GM19240 (cell line): ENCODE data around the gene DSG3.

Source experiments
- DNase-seq: peaks from one replicate; pipeline ENCODE4 v3.0.0; 2011; ENCODE audit warnings: low spot score; ENCODE audit not compliant: insufficient read length

The DSG3 gene, protein sequence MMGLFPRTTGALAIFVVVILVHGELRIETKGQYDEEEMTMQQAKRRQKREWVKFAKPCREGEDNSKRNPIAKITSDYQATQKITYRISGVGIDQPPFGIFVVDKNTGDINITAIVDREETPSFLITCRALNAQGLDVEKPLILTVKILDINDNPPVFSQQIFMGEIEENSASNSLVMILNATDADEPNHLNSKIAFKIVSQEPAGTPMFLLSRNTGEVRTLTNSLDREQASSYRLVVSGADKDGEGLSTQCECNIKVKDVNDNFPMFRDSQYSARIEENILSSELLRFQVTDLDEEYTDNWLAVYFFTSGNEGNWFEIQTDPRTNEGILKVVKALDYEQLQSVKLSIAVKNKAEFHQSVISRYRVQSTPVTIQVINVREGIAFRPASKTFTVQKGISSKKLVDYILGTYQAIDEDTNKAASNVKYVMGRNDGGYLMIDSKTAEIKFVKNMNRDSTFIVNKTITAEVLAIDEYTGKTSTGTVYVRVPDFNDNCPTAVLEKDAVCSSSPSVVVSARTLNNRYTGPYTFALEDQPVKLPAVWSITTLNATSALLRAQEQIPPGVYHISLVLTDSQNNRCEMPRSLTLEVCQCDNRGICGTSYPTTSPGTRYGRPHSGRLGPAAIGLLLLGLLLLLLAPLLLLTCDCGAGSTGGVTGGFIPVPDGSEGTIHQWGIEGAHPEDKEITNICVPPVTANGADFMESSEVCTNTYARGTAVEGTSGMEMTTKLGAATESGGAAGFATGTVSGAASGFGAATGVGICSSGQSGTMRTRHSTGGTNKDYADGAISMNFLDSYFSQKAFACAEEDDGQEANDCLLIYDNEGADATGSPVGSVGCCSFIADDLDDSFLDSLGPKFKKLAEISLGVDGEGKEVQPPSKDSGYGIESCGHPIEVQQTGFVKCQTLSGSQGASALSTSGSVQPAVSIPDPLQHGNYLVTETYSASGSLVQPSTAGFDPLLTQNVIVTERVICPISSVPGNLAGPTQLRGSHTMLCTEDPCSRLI

DNA sequence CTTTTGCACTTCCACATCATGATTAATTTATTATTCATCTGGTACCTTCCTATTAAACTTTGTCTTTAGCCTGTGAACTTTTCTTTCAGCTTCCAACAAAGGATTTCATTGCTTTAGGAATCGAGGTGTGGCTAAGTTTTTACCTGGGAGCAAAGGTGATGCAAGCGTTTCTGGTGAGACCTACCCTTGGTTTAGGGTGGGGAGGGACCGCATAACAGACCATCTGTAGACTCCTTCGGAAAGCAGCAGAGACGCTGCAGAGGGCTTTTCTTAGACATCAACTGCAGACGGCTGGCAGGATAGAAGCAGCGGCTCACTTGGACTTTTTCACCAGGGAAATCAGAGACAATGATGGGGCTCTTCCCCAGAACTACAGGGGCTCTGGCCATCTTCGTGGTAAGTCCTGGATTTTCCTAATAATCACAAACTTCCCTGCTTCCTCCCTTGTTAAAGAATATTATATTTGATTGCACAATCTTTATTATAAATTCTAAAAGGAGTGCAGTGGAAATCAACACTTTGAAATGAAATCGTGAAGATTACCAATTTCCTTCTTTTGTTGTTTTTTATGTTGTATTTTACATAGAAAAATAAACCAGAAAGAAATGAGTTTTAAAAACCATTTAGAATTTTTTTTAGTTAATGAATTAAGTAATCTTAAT lies at the start of gene DSG3:
TSS of gene DSG3 (plus strand) at position 212 of the 662 bp plus-strand sequence. CDS start at position 349, 137 bp downstream.
- DNase-seq = no peak

DNA sequence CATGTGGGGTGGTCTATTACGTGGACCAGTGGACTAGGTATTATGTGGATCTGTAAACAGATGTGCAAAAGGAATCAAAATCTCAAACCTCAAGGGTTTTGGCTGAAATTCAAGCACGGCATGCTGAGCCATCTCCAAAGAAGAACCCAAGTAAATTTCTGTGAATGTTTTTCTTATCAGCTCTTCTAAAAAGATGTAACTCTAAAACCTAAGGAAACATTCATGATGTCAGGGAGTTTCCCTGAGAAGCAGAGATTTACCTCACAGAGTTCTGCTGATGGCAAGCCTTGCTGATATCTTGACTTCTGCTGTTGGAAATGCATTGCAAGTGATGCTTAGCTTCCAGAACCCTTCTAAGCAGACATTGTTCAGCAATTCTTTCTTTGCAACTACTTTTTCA lies 49.4 kb upstream of the DSG3 start:
- DNase-seq = no peak

DNA sequence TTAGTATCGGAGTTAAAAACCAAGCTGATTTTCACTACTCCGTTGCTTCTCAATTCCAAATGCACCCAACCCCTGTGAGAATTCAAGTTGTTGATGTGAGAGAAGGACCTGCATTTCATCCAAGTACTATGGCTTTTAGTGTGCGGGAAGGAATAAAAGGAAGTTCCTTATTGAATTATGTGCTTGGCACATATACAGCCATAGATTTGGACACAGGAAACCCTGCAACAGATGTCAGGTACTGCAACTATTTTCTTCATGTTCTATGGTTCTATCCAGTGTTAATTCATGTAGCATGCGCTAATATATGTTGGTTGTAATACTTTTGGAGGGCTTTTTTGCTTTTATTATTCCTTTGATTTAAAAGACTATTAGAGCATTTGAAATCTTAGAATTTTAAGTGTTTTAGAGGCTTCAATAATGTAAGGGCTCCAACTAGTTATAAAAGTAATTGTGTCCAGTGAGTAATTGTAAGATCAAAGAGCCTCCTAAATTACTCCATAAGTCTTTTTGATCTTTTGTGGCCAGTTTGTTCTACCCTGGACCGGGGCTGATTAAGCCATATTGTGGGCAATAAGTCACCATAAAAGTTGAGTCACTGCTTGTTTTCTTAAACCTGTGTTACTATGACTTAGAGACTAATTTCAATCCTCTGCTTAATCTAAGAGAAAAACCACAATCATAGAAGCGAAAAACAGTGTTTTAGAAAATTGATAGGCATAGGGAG lies 48.1 kb upstream of the DSG3 start:
- DNase-seq = no peak

DNA sequence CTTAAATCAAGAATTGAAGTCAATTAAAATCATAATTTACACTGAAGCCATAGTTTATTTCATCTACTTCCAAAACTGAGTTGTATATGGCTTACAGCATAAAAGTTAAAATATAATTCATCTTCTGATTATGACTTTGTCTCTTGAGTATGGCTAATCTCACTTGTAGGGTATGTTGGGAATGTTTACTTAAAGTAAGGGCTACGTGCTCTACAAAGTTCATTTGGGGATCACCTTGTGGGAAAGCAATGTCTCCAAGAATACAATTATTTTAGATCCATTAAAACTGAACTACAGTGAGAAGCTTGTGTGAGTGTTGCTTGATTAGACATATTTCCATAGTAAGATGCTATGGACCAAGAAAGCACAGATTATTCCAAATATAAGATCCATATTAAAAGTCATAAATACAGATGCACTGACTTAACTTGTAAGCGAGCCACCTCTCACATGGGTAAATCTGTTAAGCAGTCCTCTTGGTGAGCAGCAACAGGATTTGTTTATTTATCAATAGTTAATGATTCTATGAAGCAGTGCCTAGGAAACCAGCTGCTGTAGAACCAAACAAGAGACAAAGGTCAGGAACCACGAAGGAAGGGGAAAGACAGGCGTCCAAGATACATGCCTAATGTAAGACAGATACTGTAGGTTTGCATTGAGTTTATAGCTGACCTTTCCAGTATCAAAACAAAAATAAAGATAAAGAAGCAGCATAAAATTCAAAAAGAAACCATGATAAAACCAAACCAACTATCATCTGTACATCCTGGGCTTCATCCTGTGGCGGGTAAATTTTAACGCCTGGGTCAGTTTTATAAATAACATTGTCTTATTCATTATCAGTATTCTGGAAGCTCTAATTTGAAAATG lies 46.1 kb upstream of the DSG3 start:
- no peak for DNase-seq

DNA sequence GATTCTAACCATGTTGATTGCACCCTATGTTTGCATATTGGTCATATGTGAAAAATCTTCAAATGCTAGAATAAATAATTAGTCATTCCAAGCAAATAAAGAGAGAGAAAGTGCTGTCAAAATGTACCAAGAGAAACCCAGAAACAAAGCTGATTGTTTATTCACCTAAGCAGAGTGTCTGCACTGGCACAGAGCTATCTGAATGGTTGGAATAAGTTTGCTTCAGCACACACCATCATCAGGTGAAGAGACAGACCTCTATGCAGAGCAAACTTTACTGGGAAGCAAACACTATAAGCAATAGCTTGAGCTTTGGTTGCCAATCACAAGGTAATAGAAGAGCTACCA lies 45.5 kb upstream of the DSG3 start:
- DNase-seq = no peak

DNA sequence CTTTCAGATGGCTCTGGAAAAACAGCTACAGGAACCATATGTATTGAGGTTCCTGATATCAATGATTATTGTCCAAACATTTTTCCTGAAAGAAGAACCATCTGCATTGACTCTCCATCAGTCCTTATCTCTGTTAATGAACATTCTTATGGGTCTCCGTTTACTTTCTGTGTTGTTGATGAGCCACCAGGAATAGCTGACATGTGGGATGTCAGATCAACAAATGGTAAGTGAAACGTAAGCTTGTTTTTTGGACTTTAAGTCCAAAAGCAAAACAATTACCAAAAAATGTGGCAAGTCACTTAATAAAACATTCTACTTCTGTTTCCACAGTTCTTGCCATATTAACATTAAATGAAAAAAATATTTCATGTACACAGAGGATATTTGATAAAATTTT lies 44.1 kb upstream of the DSG3 start:
- DNase-seq = no peak

DNA sequence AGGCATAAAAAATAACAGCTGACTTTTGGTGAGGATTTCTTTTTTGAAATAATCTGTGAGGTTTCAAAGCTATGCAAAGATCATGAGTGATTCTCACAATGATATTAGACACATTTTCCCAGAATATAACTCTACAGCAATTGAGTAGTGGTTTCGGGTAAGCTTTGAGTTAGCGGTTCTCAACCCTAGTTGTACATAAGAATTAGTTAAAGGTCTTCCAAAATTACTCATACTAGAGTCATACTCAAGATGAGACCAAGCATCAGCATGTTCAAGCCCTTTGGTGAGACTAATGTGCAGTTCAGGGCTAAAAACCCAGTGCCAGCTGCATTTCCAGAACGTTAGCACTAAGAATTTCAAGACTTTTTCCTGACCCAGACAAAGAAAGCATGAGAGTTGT lies 39.9 kb upstream of the DSG3 start:
- no peak for DNase-seq

DNA sequence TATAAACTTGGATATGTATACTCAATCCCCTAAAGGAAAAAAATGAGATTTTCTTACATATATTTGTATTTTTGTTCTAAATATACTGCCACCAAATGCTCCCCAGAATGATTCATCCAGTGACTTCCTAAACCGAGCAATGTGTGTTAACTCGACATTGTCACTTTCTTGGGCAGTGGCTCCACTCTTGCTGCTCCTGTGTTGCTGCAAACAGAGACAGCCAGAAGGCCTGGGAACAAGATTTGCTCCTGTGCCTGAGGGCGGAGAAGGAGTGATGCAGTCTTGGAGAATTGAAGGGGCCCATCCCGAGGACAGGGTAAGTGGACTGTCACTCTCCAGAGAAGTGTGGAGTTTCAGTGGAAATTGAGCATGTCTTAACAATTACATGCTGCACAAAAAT lies 38.3 kb upstream of the DSG3 start:
- DNase-seq = no peak

DNA sequence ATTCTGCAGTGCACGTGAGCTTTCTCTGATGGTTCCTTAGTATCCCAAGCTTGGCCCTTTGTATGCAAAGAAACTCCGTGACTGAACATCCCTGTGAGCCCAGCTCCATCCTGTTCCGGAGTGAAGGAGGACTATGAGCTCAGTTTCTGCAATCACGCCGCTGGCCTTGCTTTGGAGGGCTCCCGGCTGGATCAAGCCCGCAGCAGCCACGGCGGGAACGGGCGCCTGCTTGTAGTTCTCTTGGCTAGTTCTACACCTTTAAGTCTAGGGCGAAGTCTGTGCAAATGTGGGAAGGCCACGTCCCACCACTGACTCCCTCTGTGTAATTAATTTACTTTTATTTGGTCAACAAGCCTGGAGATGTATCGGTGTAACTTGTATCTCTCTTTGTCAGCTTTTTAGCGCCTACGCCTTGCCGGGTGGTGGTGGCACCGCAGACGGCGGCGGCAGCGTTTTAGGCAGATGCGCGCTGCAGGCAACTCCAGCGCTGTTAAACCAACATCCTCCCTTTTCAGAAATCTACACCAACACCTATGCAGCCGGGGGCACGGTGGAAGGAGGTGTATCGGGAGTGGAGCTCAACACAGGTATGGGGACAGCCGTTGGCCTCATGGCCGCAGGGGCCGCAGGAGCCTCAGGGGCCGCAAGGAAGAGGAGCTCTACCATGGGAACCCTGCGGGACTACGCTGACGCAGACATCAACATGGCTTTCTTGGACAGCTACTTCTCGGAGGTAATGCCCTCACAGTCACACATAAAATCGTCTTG lies 36.6 kb upstream of the DSG3 start:
- DNase-seq = no peak

DNA sequence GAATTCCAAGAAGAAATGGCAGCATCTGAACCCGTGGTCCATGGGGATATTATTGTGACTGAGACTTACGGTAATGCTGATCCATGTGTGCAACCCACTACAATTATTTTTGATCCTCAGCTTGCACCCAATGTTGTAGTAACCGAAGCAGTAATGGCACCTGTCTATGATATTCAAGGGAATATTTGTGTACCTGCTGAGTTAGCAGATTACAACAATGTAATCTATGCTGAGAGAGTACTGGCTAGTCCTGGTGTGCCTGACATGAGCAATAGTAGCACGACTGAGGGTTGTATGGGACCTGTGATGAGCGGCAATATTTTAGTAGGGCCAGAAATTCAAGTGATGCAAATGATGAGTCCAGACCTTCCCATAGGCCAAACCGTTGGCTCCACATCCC lies 34.4 kb upstream of the DSG3 start:
- no peak for DNase-seq

DNA sequence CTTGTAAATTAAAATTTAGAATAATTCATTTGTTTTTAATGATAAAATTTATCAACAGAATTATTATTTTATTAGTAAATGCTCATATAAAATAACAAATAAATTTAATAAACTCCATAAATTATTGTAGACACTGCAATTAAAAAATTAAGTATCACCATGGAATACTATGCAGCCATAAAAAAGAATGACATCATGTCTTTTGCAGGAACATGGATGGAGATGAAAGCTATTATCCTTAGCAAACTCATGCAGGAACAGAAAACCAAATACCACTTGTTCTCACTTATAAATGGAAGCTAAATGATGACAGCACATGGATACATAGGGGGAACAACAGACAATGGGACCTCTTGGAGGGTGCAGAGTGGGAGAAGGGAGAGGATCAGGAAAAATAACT lies 29.7 kb upstream of the DSG3 start:
- DNase-seq = no peak

DNA sequence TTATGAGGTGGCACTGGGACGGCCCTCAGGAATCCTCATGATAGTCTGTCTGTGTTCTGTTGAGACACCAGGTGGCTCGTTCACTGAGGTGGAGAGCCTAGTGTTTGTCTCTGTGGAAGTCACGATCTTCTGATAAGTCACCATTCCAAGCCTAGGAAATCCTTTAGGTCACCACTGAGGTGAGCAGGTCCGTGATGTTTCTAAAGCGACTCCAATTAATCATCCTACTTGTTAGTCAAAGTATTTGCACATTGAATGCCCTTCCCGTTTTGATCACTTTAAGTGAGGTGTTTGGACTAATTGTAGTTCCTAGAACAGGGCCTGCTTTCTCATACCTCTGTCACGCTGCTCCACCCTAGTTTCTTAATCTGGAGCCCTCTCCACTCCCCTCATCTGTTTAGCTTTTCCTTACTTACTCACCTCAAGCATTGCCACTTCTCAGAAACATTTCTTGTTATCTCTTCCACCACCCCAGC lies 28.0 kb upstream of the DSG3 start:
- DNase-seq = no peak

DNA sequence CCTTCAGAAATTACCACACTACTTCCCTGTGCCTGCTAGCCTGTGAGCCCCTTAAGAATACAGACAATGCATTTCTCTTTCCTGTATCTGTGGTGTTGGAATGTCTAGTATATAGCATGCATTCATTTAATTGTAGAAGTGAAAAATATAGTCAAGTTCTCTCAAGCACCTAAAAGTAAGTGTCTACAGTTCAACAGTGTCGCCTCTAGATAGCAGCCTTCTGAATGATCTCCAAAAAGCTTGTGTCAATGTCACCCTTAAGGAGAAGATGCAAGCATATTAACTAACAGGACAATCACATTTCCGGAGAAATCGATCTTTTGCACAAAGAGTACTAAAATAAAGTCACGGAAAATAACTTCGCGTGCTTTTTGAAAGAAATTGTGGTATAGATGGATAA lies 27.5 kb upstream of the DSG3 start:
- no peak for DNase-seq

DNA sequence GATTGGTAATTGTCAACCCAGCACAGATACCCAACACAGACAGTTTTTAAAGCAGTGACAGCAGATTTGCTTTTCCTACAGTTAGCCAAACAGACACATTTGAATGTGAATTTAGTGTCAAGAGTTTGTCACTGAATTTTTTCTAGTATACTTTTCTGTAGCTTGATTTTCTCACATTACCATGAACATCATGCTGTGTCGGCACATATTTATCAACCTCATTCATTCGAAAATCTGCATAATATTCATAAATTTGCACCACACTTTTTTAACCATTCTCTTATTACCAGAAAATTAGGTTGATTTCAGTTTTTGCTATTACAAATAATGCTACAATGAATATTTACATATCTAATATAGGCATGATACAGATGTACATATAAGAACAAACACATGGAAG lies 27.0 kb upstream of the DSG3 start:
- DNase-seq = no peak

DNA sequence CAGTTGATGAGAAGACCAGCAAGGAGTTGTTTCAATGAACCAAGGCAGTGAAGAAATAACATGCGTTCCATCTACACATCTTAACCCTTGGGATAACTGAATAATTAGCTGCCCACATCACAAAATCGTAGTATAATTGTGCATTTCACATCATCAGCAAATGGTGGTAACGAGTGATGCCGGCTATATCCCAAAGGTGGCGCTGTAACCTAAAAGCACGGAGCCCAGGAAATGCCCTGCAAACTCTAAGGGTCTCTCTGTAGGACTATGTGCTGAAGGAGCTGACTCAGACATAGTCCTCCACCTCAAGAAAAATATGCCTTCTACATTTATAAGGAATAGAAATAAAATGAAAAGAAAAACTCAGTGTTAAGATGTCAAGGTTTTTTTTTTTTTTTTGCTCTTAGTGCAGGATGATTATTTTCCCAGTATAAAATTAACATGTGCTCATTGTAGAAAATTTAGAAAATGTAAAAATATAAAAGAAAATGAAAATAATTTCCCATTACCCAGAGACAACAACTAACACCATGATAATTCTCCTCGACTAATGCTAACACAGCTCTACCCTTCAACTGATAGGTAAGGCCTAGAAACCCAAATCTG lies 23.1 kb upstream of the DSG3 start:
- no peak for DNase-seq

DNA sequence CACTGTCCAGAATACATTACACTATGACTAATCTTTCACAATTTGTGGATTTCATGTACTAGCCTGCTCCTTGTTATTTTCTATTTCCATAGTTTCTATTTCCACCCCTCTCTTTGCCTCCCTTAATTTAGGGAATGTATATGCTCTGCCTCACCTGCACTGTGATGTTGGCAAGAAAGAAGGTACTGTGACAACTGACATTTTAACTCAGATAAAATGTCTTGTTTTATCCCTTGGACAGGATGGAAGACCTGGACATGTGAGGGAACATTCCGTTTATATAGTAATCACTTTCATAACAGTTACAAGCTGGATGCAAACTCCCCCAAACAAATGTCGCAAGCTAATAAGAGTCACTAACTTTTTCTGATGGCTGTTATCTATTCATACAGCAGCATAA lies 21.5 kb upstream of the DSG3 start:
- DNase-seq = no peak

DNA sequence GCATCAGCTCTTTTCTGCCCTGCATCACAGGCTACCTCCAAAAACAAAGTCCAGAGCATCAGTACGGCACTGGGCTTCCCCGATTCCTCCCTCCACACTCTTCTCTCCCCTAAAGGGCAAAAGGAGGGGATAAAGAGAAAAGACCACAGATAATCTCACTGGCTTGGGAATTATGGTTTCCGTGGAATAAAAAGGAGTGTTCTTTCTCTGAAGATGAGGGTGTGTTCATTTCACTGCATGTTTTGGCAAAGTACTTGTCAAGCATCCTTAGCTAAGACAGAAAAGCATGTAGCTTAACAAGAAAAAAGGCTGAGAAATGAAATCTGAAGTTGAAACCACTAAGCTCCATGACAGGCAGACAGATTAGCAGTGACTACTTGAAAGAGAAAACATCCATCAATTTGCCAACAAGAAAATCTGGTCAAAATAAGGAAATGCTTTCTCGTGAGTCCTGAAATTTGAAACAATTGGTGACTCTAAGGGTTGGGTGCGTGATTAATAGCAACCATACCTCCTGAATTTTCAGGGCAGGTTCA lies 20.6 kb upstream of the DSG3 start:
- DNase-seq = no peak

DNA sequence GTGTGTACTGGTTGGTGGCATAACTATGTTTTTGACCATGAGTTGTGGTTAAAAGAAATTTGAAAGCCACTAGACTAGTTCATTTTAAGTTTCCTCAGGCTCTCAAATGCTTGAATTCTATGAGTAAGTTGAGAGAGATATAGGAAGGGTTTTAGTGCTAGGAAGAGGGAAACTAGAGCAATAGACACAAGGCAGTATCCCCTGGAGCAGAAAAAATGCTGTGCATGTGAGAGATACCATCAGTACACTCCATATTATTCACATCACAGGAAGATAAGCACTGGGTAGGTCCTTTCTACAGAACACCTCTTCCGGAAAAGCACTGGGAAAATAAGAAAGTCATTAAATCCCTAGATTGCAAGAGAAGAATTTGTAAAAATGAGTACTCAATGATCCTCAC lies 19.3 kb upstream of the DSG3 start:
- no peak for DNase-seq

DNA sequence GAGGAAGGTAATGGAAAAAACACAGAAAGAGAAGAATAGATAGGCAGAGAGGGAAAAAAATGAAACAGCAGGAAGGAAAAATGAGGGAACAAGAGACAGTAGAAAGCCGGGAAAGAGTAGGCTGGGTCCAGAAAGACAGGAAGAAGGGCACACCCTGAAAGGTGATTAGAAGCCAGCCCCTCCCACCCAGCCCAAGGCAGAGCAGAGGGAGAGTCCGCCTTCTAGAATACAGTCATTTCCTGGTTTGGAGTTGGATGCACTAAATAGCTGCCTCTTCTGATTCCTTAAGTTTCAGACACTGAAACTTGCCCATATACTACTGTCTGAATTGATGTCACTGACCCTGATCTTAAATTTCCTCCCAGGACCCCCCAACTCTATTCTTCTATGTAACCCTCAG lies 17.9 kb upstream of the DSG3 start:
- DNase-seq = no peak
